ENCODE measurements around the gene IP6K1. TPM values are rescaled to one million over a fixed set of nuclear protein-coding genes. Genes with fewer than 3 reads are reported as not detected.

IP6K1 gene
- total RNA-seq, 1 donor from 2014 or later: 39.5 TPM

DNA sequence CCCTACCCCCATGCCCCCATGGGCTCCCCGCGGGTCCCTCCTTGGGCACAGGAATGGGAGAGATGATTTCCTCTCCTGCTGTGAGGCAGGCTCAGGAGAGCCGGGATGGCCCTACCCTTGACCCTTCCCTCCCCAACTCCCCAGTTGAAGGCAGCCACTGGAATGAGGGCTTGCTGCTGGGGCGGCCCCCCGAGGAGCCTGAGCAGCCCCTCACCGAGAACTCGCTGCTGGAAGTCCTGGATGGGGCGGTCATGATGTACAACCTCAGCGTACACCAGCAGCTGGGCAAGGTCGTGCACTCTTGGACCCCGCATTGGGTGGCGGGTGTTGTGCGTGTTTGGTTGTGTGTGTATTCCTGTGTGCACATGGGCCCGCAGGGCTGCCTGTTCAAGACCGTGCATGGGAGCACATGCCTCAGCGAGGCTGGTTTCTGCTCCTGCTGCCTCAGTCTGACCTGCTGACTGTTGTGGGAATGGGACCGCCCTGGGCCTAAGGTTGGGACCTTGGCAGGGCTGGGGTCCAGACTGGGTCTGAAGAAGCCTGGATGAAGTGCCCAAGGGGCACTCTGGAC lies 80.9 kb downstream of the IP6K1 start:
- Histone ChIP-seq H3K36me3 (peaks cover 32% of the 10 kb centered on the region), H3K4me3 (no peak overlapping the region), H3K9me3 (no peaks in the 10 kb centered on the region), H3K27ac (no peak overlapping the region), H3K27me3 (no peaks in the 10 kb centered on the region), H3K4me1 (no peaks in the 10 kb centered on the region)
- no peak for DNase-seq
- intact Hi-C loops (cut with DNase I): no loop called here
- ATAC-seq: no peak
- TF ChIP-seq, protein P1, sequence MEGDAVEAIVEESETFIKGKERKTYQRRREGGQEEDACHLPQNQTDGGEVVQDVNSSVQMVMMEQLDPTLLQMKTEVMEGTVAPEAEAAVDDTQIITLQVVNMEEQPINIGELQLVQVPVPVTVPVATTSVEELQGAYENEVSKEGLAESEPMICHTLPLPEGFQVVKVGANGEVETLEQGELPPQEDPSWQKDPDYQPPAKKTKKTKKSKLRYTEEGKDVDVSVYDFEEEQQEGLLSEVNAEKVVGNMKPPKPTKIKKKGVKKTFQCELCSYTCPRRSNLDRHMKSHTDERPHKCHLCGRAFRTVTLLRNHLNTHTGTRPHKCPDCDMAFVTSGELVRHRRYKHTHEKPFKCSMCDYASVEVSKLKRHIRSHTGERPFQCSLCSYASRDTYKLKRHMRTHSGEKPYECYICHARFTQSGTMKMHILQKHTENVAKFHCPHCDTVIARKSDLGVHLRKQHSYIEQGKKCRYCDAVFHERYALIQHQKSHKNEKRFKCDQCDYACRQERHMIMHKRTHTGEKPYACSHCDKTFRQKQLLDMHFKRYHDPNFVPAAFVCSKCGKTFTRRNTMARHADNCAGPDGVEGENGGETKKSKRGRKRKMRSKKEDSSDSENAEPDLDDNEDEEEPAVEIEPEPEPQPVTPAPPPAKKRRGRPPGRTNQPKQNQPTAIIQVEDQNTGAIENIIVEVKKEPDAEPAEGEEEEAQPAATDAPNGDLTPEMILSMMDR (IDR thresholded peaks at IDR 0.05): no peak

GRCh38 chr3:49704629-49705028 lies 81.7 kb downstream of the IP6K1 start:
- Histone ChIP-seq H3K4me1 (no peaks in the 10 kb centered on the region), H3K9me3 (no peaks in the 10 kb centered on the region), H3K27me3 (no peaks in the 10 kb centered on the region), H3K4me3 (no peak overlapping the region), H3K27ac (no peak overlapping the region), H3K36me3 (peaks cover 40% of the 10 kb centered on the region)
- ATAC-seq: no peak
- no peak for DNase-seq
- intact Hi-C loops (cut with DNase I): no loop called here
- TF ChIP-seq, protein P1 (IDR thresholded peaks at IDR 0.05): no peak

DNA sequence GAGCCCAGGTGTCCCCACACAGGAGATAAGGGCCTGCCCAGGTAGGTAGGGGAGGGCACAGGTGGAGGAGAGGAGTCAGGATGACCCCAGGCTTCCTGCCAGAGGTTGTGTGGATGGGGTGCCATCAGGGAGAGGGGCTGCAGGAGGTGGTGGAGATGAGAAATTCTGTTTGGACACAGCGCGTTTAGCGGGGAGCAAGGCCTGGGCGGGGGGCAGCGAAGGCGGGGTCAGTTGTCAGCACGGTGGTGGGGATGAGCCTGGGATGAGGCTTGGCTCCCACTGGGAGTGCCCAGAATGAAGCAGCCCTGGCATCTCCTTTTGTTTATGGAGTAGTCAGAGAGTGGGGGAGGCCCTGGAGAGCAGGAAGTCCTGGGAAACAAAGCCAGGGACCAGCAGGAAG lies 82.4 kb downstream of the IP6K1 start:
- Histone ChIP-seq H3K36me3 (peaks cover 40% of the 10 kb centered on the region), H3K27me3 (no peaks in the 10 kb centered on the region), H3K9me3 (no peaks in the 10 kb centered on the region), H3K27ac (no peak overlapping the region), H3K4me3 (no peak overlapping the region), H3K4me1 (no peaks in the 10 kb centered on the region)
- ATAC-seq (no peak), DNase-seq (no peak)
- TF ChIP-seq, protein P1 (IDR thresholded peaks at IDR 0.05): no peak
- intact Hi-C loops (cut with DNase I): no loop called here

GRCh38 chr3:49703443-49703927 lies 82.9 kb downstream of the IP6K1 start:
- ATAC-seq (peak; percentile 85), DNase-seq (no peak)
- no peaks in the 10 kb centered on the region for H3K4me1 ChIP-seq

GRCh38 chr3:49702672-49703071 lies 83.7 kb downstream of the IP6K1 start:
- no peaks in the 10 kb centered on the region for H3K4me1 ChIP-seq
- TF ChIP-seq, protein P1 (IDR thresholded peaks at IDR 0.05): no peak
- no peak for DNase-seq
- intact Hi-C loops (cut with DNase I): no loop called here
- H3K27ac ChIP-seq: no peak overlapping the region
- peaks cover 40% of the 10 kb centered on the region for H3K36me3 ChIP-seq
- no peaks in the 10 kb centered on the region for H3K27me3 ChIP-seq
- no peak for ATAC-seq
- H3K9me3 ChIP-seq: no peaks in the 10 kb centered on the region
- no peak overlapping the region for H3K4me3 ChIP-seq

More at GRCh38 chr3:49703443-49703927, 82.9 kb downstream of the IP6K1 start:
- no peak overlapping the region for H3K4me3 ChIP-seq
- H3K36me3 ChIP-seq: peaks cover 40% of the 10 kb centered on the region
- no peak overlapping the region for H3K27ac ChIP-seq
- no peaks in the 10 kb centered on the region for H3K9me3 ChIP-seq
- H3K27me3 ChIP-seq: no peaks in the 10 kb centered on the region
- TF ChIP-seq, protein P1 (IDR thresholded peaks at IDR 0.05): peak; percentile 80
- intact Hi-C loops (cut with DNase I): no loop called here

Data from upper lobe of right lung (tissue), 1 donor.